ENCODE results near the gene POLD2.

The POLD2 gene

GRCh38 chr7:44101303-44101965 lies 21.9 kb downstream of the POLD2 start:
- DNase-seq, result no peak

GRCh38 chr7:44100458-44101302 lies 22.7 kb downstream of the POLD2 start:
- DNase-seq, result no peak

- no peak for DNase-seq
Measured at GRCh38 chr7:44099669-44100068, 23.7 kb downstream of the POLD2 start.

- DNase-seq, result no peak
Measured at GRCh38 chr7:44098092-44099068, 25.0 kb downstream of the POLD2 start.

- DNase-seq, result no peak
Measured at GRCh38 chr7:44097064-44097932, 26.1 kb downstream of the POLD2 start.

- no peak for DNase-seq
Measured at GRCh38 chr7:44096326-44096881, 26.9 kb downstream of the POLD2 start.

GRCh38 chr7:44095781-44096180 lies 27.6 kb downstream of the POLD2 start:
- DNase-seq, result no peak

GRCh38 chr7:44094883-44095592 lies 28.3 kb downstream of the POLD2 start:
- no peak for DNase-seq

GRCh38 chr7:44094365-44094764 lies 29.0 kb downstream of the POLD2 start:
- no peak for DNase-seq

GRCh38 chr7:44093102-44093641 lies 30.2 kb downstream of the POLD2 start:
- DNase-seq, result no peak

GRCh38 chr7:44087911-44088838 lies 35.2 kb downstream of the POLD2 start:
- DNase-seq, result no peak

- DNase-seq, result no peak
Measured at GRCh38 chr7:44086627-44087026, 36.7 kb downstream of the POLD2 start.

- DNase-seq, result no peak
Measured at GRCh38 chr7:44085546-44085945, 37.8 kb downstream of the POLD2 start.

GRCh38 chr7:44084701-44085100 lies 38.6 kb downstream of the POLD2 start:
- DNase-seq, result no peak

- no peak for DNase-seq
Measured at GRCh38 chr7:44083796-44084195, 39.6 kb downstream of the POLD2 start.

GRCh38 chr7:44082541-44083207 lies 40.7 kb downstream of the POLD2 start:
- peak; percentile 97 for DNase-seq

GRCh38 chr7:44081266-44081748 lies 42.0 kb downstream of the POLD2 start:
- no peak for DNase-seq

GRCh38 chr7:44080686-44081265 lies 42.6 kb downstream of the POLD2 start:
- DNase-seq, result no peak

GRCh38 chr7:44080118-44080517 lies 43.2 kb downstream of the POLD2 start:
- DNase-seq, result no peak
